CD8-positive, alpha-beta memory T cell (primary cell): ENCODE measurements around the gene APOBEC3C. TPM values are rescaled to one million over a fixed set of nuclear protein-coding genes. Genes with fewer than 3 reads are reported as not detected.
"Not testable (repeated sequence)": the region's sequence is repeated elsewhere in the genome, so short reads cannot be mapped to it uniquely, and the experiment has no call there.

Source experiments
- CTCF ChIA-PET: fragments of 350-600 bp; sonication (Branson Sonifier 250); formaldehyde crosslinking; loops from one replicate; lab custom pipeline; 2021; ENCODE audit warnings: antibody characterized with exemption; lab: Charles Lee
- POLR2A ChIA-PET: fragments of 350-600 bp; sonication (Branson Sonifier 250); formaldehyde crosslinking; loops from one replicate; lab custom pipeline; 2021; ENCODE audit warnings: antibody characterized with exemption; lab: Charles Lee
- DNase-seq, 5 donors: peaks; one replicate each; pipeline versions ENCODE4 v3.0.0 to v3.0.0-alpha.2; 2020 to 2022; ENCODE audit warnings: mixed read lengths in 1 of 5
- H3K27ac ChIP-seq: one replicate; pipeline ENCODE4 v1.7.0; 2013; ENCODE audit warnings: low read depth, mild to moderate bottlenecking, low read length, moderate library complexity
- H3K27me3 ChIP-seq: 2 replicates; pipeline ENCODE4 v1.7.0; 2013; ENCODE audit warnings: low read length, mild to moderate bottlenecking; ENCODE audit not compliant: insufficient read depth, poor library complexity, severe bottlenecking
- H3K36me3 ChIP-seq: 2 replicates; pipeline ENCODE4 v1.7.0; 2013; ENCODE audit warnings: mild to moderate bottlenecking, low read length, moderate library complexity; ENCODE audit not compliant: insufficient read depth
- H3K4me1 ChIP-seq: 2 replicates; pipeline ENCODE4 v1.7.0; 2013; ENCODE audit warnings: mild to moderate bottlenecking, low read length, moderate library complexity; ENCODE audit not compliant: insufficient read depth
- H3K4me3 ChIP-seq: 2 replicates; pipeline ENCODE4 v1.7.0; 2013; ENCODE audit warnings: mild to moderate bottlenecking, low read length
- H3K9me3 ChIP-seq: 2 replicates; pipeline ENCODE4 v1.7.0; 2013; ENCODE audit warnings: mild to moderate bottlenecking, low read length
- H3K27ac Mint-ChIP-seq, 8 donors: one replicate each; pipeline ENCODE4 v1.8.0; 2020 to 2021; ENCODE audit warnings: mixed read lengths in 8 of 8, mild to moderate bottlenecking in 6 of 8, inconsistent platforms in 3 of 8, moderate library complexity in 3 of 8
- H3K27me3 Mint-ChIP-seq, 2 donors: one replicate each; pipeline ENCODE4 v1.8.0; 2020 to 2021; ENCODE audit warnings: mixed read lengths in 2 of 2, mild to moderate bottlenecking in 1 of 2, moderate library complexity in 1 of 2
- H3K36me3 Mint-ChIP-seq, 3 donors: one replicate each; pipeline ENCODE4 v1.8.0; 2020 to 2021; ENCODE audit warnings: mixed read lengths in 3 of 3, inconsistent platforms in 1 of 3, mild to moderate bottlenecking in 1 of 3
- H3K4me1 Mint-ChIP-seq, 3 donors: one replicate each; pipeline ENCODE4 v1.8.0; 2020 to 2021; ENCODE audit warnings: mixed read lengths in 3 of 3, inconsistent platforms in 1 of 3, mild to moderate bottlenecking in 1 of 3
- H3K4me3 Mint-ChIP-seq, 7 donors: one replicate each; pipeline ENCODE4 v1.8.0; 2020 to 2021; ENCODE audit warnings: mixed read lengths in 7 of 7, mild to moderate bottlenecking in 6 of 7, moderate library complexity in 4 of 7, inconsistent platforms in 2 of 7
- H3K9me3 Mint-ChIP-seq, 5 donors: one replicate each; pipeline ENCODE4 v1.8.0; 2020 to 2022; ENCODE audit warnings: mixed read lengths in 5 of 5, mild to moderate bottlenecking in 3 of 5, moderate library complexity in 2 of 5, inconsistent platforms in 1 of 5
- polyA plus RNA-seq: library from polyadenylated mRNA; unstranded; fragments of 300-500 nt; fragmentation: Illumina TruSeq; gene quantifications from one replicate; pipeline ENCODE4 v1.2.3, GENCODE V29; 2021
- total RNA-seq, 2 experiments: library from RNA; stranded (reverse); gene quantifications; one replicate each; pipeline ENCODE4 v1.2.3, GENCODE V29; 2021

Gene APOBEC3C
- total and polyA plus RNA-seq, 3 experiments from 2014 or later, result 133 to 255 (median 138) TPM

DNA sequence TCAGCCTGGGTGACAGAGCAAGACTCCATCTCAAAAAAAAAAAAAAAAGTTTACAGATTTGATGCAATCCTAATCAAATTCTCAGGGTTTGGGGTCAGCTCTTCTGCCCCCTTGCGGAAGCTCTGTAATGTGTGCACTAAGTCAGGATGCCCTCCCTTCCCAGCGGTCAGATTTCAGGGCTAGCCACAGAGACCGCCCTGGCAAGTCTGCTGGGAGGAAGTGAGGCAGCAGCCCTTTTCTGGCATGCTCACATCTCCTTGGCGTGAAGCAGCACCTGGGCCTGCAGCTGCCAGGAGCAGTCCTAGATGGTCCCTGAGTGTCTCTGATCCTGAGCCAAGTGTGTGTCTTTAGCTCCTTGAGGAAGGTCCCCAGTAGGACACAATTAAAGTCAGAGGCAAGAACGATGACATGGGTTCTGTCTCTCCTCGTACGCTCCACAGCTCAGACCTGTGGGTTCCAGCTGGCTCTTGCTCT lies 10.9 kb upstream of the APOBEC3C start:
- Mint-ChIP-seq H3K27ac (peak overlapping the region in 7 of 8 donors; percentile 19 to 78 (median 66)), H3K4me1 (peaks cover 10 to 15% (median 15%) of the 10 kb centered on the region in 3 donors), H3K4me3 (peak overlapping the region in 1 of 7 donors; percentile 6), H3K27me3 (peaks cover 4% of the 10 kb centered on the region in 2 donors), H3K36me3 (no peaks in the 10 kb centered on the region), H3K9me3 (peaks cover 0 to 4% (median 0%) of the 10 kb centered on the region in 5 donors)
- ChIA-PET CTCF (interaction anchor here (0.6 to 6.7 kb wide), 37 partner anchors 9 to 756 kb away, joined by 3 to 114 read pairs (median 4); partner anchors contain the start of genes APOBEC3B, APOBEC3C, CBX6 and RPL3), POLR2A (interaction anchor here (0.7 to 1.2 kb wide), 5 partner anchors 11 to 270 kb away, joined by 3 to 6 read pairs (median 3); partner anchors contain the start of gene APOBEC3C)
- peak; percentile 61 to 85 (median 68) for DNase-seq
- Histone ChIP-seq H3K27ac (no peak overlapping the region), H3K9me3 (no peaks in the 10 kb centered on the region), H3K4me1 (peaks cover 15% of the 10 kb centered on the region), H3K27me3 (no peaks in the 10 kb centered on the region), H3K4me3 (no peak overlapping the region), H3K36me3 (no peaks in the 10 kb centered on the region)

DNA sequence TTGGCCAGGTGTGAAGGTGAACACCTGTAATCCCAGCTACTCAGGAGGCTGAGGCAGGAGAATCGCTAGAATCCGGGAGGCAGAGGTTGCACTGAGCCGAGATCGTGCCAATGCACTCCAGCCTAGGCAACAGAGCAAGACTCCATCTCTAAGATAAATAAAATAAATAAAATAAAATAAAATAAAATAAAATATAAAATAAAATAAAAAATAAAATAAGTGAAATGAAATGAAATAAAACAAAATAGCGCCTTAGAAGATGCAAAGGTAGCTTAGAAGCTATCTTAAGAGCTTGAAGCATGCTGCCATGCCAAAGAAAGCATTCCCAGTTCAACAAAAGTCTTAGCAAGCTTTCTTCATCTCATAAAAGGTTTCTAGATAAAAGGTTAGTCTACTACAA lies 6.9 kb upstream of the APOBEC3C start:
- H3K4me1 ChIP-seq, result peaks cover 15% of the 10 kb centered on the region
- ChIA-PET POLR2A (interaction anchor here (1.0 kb wide), 1 partner anchor 112 kb away, joined by 5 read pairs; no protein-coding TSS in a partner anchor), CTCF (interaction anchor here (0.7 to 4.1 kb wide), 9 partner anchors 9 to 309 kb away, joined by 3 to 18 read pairs (median 3); partner anchors contain the start of gene CBX6)
- no peaks in the 10 kb centered on the region for H3K36me3 ChIP-seq
- H3K4me1 Mint-ChIP-seq, result peaks cover 13 to 15% (median 14%) of the 10 kb centered on the region in 3 donors
- no peaks in the 10 kb centered on the region for H3K36me3 Mint-ChIP-seq
- H3K27ac Mint-ChIP-seq, result peak overlapping the region in 1 of 8 donors; percentile 48
- peaks cover 0 to 1% of the 10 kb centered on the region in 2 donors for H3K27me3 Mint-ChIP-seq
- no peaks in the 10 kb centered on the region for H3K27me3 ChIP-seq
- H3K9me3 Mint-ChIP-seq, result no peaks in the 10 kb centered on the region
- no peak overlapping the region for H3K27ac ChIP-seq
- DNase-seq, result no peak
- H3K9me3 ChIP-seq, result no peaks in the 10 kb centered on the region
- no peak overlapping the region for H3K4me3 Mint-ChIP-seq
- no peak overlapping the region for H3K4me3 ChIP-seq

DNA sequence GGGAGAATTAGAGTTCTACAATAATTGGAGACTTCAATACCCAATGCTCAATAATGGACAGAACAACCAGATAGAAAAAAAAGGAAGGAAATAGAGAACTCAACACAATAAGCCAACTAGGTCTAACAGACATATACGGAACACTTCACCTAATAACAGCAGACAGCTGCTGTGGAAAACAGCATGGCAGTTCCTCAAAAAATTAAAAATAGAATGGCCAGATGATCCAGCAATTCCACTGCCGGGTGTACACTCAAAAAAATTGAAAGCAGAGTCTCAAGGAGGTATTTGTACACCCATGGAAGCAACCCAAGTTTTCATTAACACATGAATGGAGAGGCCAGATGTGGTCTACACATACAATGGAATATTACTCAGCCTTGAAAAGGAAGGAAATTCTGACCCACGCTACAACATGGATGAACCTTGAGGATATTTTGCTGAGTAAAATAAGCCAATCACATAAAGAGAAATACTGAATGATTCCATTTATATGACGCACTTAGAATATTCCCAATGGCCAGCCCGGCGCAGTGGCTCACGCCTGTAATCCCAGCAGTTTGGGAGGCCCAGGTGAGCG lies 5.7 kb upstream of the APOBEC3C start:
- H3K27me3 Mint-ChIP-seq, H3K36me3 Mint-ChIP-seq, H3K9me3 Mint-ChIP-seq, H3K4me1 ChIP-seq, H3K36me3 ChIP-seq, POLR2A ChIA-PET, H3K4me3 ChIP-seq, H3K9me3 ChIP-seq, DNase-seq, H3K27me3 ChIP-seq, H3K27ac ChIP-seq: not testable (repeated sequence)
- Mint-ChIP-seq H3K27ac (peak overlapping the region in 2 of 8 donors; percentile 27 to 48), H3K4me1 (peaks cover 13 to 15% (median 14%) of the 10 kb centered on the region in 3 donors), H3K4me3 (peak overlapping the region in 1 of 7 donors; percentile 52)
- CTCF ChIA-PET, result interaction anchor here (1.4 to 4.1 kb wide), 4 partner anchors 8 to 163 kb away, joined by 3 to 18 read pairs (median 4); no protein-coding TSS in a partner anchor

DNA sequence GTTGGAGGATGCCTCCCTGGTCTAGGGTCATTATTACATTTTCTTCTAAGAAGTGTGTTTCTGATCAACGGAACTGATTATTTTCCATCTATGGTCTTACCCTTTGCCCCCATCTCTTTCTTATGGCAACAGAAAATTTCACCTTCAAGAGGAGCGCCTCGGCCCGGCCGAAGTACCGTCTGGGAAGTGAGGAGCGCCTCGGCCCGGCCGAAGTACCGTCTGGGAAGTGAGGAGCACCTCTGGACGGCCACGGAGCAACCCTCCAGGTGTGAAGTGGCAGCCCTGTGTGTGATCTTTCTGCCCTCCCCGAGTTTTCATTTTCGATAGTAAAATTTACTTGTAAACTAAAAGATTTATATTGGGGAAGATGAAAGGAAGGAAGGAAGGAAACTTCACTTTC lies 3.1 kb upstream of the APOBEC3C start:
- no peaks in the 10 kb centered on the region for H3K9me3 ChIP-seq
- CTCF ChIA-PET, result interaction anchor here (2.1 kb wide), 1 partner anchor 107 kb away, joined by 6 read pairs; no protein-coding TSS in a partner anchor
- POLR2A ChIA-PET, result interaction anchor here (0.6 kb wide), 1 partner anchor 104 kb away, joined by 3 read pairs; no protein-coding TSS in a partner anchor
- peaks cover 16% of the 10 kb centered on the region for H3K4me1 ChIP-seq
- no peak overlapping the region for H3K27ac ChIP-seq
- peak overlapping the region in 1 of 7 donors; percentile 20 for H3K4me3 Mint-ChIP-seq
- H3K36me3 Mint-ChIP-seq, result peaks cover 0 to 12% (median 0%) of the 10 kb centered on the region in 3 donors
- no peaks in the 10 kb centered on the region for H3K27me3 ChIP-seq
- H3K27ac Mint-ChIP-seq, result no peak overlapping the region
- H3K27me3 Mint-ChIP-seq, result peaks cover 0 to 1% of the 10 kb centered on the region in 2 donors
- no peak for DNase-seq
- no peak overlapping the region for H3K4me3 ChIP-seq
- no peaks in the 10 kb centered on the region for H3K36me3 ChIP-seq
- H3K9me3 Mint-ChIP-seq, result no peaks in the 10 kb centered on the region
- H3K4me1 Mint-ChIP-seq, result peaks cover 29 to 30% (median 30%) of the 10 kb centered on the region in 3 donors

DNA sequence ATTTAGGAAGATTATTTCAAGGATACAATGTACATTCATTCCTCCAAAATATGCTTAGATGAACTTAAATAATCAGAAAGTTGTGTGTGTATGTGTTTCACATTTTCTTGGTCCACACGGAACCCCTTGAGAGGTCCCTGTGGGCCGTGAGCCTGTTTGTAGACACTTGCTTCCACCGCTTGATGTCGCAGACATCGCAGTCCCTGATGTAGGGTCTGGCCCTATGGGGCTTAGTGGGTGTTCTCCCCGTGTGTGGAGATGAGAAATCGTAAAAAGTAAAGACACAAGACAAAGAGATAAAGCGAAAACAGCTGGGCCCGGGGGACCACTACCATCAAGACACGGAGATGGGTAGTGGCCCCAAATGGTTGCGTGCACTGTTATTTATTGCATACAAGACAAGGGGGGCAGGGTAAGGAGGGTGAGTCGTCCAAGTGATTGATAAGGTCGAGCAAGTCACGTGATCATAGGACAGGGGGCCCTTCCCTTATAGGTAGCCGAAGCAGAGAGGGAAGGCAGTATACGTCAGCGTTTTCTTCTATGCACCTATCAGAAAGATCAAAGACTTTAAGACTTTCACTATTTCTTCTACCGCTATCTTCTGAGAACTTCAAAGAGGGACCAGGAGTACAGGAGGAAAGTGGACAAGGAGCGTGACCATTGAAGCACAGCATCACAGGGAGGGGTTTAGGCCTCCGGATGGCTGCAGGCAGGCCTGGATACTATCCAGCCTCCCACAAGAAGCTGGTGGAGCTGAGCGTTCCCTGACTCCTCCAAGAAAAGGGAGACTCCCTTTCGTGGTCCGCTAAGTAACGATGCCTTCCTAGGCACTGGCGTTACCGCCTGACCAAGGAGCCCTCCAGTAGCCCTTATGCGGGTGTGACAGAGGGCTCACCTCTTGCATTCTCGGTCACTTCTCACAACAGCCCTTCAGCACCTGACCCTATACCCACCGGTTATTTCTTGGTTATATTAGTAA lies 1.2 kb upstream of the APOBEC3C start:
- Mint-ChIP-seq H3K27ac (peak overlapping the region; percentile 75 to 100 (median 88)), H3K4me1 (peaks cover 34 to 41% (median 40%) of the 10 kb centered on the region in 3 donors), H3K36me3 (peaks cover 0 to 22% (median 0%) of the 10 kb centered on the region in 3 donors), H3K4me3 (peak overlapping the region; percentile 35 to 76 (median 53)), H3K27me3 (peaks cover 0 to 1% of the 10 kb centered on the region in 2 donors), H3K9me3 (no peaks in the 10 kb centered on the region)
- H3K27ac ChIP-seq, result peak overlapping the region; percentile 80
- no peaks in the 10 kb centered on the region for H3K27me3 ChIP-seq
- no peak for DNase-seq
- H3K4me3 ChIP-seq, result no peak overlapping the region
- H3K9me3 ChIP-seq, result no peaks in the 10 kb centered on the region
- H3K4me1 ChIP-seq, result peaks cover 16% of the 10 kb centered on the region
- H3K36me3 ChIP-seq, result no peaks in the 10 kb centered on the region
- POLR2A ChIA-PET, result interaction anchor here (0.6 to 2.2 kb wide), 2 partner anchors 25 to 77 kb away, joined by 4 read pairs; no protein-coding TSS in a partner anchor
- CTCF ChIA-PET, result interaction anchor here (0.9 to 1.1 kb wide), 3 partner anchors 31 to 105 kb away, joined by 3 read pairs; partner anchors contain the start of gene APOBEC3B

DNA sequence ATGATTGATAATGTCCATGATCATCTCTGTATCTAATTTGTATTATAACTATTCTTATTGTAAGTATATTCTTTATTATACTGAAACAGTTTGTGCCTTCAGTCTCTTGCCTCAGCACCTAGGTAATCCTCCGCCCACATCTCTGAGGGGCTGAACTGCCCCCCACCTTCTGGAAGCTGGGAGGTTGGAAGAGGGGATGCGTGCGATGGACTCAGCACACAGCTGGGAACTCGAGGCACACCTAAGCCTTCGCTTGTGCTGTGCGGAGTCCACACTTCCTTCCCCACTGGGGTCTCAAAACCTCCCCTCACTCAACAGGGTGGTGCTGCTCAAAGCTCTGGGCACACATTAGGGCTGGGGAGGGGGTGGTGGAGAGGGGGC lies 506 bp upstream of the APOBEC3C start:
- peaks cover 16% of the 10 kb centered on the region for H3K4me1 ChIP-seq
- H3K4me3 Mint-ChIP-seq, result peak overlapping the region; percentile 91 to 99 (median 96)
- H3K4me1 Mint-ChIP-seq, result peaks cover 36 to 45% (median 45%) of the 10 kb centered on the region in 3 donors
- not testable (repeated sequence) for DNase-seq, H3K9me3 Mint-ChIP-seq, H3K27me3 Mint-ChIP-seq, H3K9me3 ChIP-seq, H3K36me3 ChIP-seq, H3K27me3 ChIP-seq
- POLR2A ChIA-PET, result interaction anchor here (1.6 to 2.2 kb wide), 2 partner anchors 77 to 81 kb away, joined by 4 to 7 read pairs; no protein-coding TSS in a partner anchor
- H3K36me3 Mint-ChIP-seq, result peaks cover 0 to 28% (median 0%) of the 10 kb centered on the region in 3 donors
- H3K27ac ChIP-seq, result peak overlapping the region; percentile 80
- peak overlapping the region; percentile 87 to 100 (median 96) for H3K27ac Mint-ChIP-seq
- H3K4me3 ChIP-seq, result peak overlapping the region; percentile 87
- CTCF ChIA-PET, result interaction anchor here (0.9 to 1.1 kb wide), 3 partner anchors 32 to 104 kb away, joined by 3 read pairs; partner anchors contain the start of gene APOBEC3B

DNA sequence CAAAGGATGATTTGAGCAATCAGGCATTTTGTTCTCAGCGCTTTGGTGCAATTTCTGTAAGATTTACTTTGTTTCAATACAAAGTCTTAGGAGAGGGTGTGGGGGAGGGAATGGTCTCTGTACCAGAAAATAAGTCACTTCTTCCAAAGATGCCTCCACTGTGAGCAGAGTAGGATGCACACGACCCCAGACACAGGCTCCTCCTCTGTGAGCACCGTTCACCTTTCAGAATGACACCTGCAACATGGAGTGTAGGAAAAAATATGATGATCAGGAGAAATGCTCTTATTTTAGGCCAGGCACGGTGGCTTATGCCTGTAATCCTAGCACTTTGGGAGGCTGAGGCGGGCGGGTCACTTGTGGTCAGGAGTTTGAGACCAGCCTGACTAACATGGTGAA lies 665 bp downstream of the APOBEC3C start:
- Mint-ChIP-seq H3K27ac (peak overlapping the region; percentile 87 to 100 (median 96)), H3K36me3 (peaks cover 0 to 37% (median 2%) of the 10 kb centered on the region in 3 donors), H3K4me1 (peaks cover 40 to 53% (median 47%) of the 10 kb centered on the region in 3 donors), H3K4me3 (peak overlapping the region; percentile 91 to 99 (median 96))
- POLR2A ChIA-PET, result interaction anchor here (0.5 to 2.2 kb wide), 5 partner anchors 12 to 80 kb away, joined by 3 to 7 read pairs (median 5); partner anchors contain the start of gene APOBEC3G
- not testable (repeated sequence) for H3K9me3 Mint-ChIP-seq, H3K36me3 ChIP-seq, DNase-seq, H3K27me3 ChIP-seq, H3K27me3 Mint-ChIP-seq, H3K9me3 ChIP-seq
- H3K4me1 ChIP-seq, result peaks cover 16% of the 10 kb centered on the region
- CTCF ChIA-PET, result interaction anchor here (0.6 to 1.9 kb wide), 5 partner anchors 12 to 514 kb away, joined by 3 to 5 read pairs (median 3); no protein-coding TSS in a partner anchor
- H3K4me3 ChIP-seq, result peak overlapping the region; percentile 87
- H3K27ac ChIP-seq, result peak overlapping the region; percentile 80
